ENCODE measurements around the gene ZNF385B.

DNA sequence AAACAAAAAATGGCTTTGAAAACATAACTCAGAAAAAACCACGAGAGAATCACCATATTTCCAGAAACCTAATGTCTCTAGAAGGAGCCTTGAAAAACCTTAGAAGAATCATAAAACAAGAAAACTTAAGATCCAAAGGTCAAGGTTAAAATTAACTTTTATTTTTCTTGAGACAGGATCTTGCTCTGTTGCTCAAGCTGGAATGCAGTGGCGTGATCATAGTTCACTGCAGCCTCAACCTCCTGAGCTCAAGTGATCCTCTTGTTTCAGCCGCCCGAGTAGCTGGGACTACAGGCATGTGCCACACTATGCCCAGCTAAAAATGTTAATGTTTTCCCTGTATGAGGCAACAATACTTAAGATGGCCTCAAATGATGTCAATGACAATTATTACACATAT is 342.6 kb downstream of the ZNF385B start:
- TF ChIP-seq, protein P1, sequence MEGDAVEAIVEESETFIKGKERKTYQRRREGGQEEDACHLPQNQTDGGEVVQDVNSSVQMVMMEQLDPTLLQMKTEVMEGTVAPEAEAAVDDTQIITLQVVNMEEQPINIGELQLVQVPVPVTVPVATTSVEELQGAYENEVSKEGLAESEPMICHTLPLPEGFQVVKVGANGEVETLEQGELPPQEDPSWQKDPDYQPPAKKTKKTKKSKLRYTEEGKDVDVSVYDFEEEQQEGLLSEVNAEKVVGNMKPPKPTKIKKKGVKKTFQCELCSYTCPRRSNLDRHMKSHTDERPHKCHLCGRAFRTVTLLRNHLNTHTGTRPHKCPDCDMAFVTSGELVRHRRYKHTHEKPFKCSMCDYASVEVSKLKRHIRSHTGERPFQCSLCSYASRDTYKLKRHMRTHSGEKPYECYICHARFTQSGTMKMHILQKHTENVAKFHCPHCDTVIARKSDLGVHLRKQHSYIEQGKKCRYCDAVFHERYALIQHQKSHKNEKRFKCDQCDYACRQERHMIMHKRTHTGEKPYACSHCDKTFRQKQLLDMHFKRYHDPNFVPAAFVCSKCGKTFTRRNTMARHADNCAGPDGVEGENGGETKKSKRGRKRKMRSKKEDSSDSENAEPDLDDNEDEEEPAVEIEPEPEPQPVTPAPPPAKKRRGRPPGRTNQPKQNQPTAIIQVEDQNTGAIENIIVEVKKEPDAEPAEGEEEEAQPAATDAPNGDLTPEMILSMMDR (IDR thresholded peaks at IDR 0.05): no peak
- TF ChIP-seq POLR2AphosphoS5 (IDR thresholded peaks at IDR 0.05): no peak
- TF ChIP-seq POLR2A (IDR thresholded peaks at IDR 0.05): no peak
- TF ChIP-seq EP300 (IDR thresholded peaks at IDR 0.05): no peak

Data from stomach (tissue), 4 donors.